Measurements from ENCODE around the gene ATG2A.
A peak's percentile ranks its signal among the peaks of the same experiment; 100 is the strongest.

The ATG2A gene

DNA sequence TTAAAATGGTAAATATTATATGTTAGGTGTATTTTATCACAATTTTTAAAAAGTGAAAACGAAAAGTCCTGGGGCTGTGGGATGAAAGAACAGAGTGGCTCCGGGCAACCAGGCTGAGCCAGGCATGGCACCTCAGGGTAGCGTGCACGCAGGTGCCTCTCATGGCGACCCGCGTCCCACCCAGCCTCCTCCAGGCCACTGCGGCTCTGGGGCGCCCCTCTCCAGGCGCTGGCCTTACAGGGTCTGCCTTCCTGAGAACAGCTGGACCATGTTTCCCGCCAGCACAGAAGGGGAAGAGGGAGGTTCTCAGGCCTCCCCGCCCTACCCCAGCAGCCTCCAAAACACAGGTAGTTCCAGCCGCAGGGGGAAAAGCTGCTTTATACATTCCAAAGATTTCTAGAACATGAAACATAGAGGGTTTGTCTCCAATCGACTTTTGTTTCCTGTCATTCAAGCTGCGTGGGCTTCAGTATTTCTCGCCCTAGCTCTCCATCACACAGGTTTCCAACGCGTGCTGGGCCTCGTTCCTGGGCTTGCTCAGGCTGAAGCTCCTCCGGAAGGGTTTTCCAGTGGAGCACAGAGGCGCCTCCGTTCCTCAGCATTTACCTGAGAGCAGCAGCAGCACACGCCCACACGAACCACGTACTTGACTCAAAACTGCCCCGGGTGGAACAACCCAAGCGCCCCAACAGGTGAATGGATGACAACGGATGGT is 49.1 kb downstream of the ATG2A start:
- no peak for DNase-seq

DNA sequence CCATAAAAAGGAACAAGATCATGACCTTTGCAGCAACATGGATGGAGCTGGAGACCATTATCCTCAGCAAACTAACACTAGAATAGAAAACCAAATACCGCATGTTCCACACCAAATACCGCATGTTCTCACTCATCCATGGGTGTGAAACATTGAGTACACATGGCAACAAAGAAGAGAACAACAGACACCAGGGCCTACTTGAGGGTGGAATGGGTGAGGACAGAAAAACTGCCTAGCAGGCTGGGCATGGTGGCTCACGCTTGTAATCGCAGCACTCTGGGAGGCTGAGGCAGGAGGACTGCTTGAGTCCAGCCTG is 50.9 kb downstream of the ATG2A start:
- DNase-seq: no peak

DNA sequence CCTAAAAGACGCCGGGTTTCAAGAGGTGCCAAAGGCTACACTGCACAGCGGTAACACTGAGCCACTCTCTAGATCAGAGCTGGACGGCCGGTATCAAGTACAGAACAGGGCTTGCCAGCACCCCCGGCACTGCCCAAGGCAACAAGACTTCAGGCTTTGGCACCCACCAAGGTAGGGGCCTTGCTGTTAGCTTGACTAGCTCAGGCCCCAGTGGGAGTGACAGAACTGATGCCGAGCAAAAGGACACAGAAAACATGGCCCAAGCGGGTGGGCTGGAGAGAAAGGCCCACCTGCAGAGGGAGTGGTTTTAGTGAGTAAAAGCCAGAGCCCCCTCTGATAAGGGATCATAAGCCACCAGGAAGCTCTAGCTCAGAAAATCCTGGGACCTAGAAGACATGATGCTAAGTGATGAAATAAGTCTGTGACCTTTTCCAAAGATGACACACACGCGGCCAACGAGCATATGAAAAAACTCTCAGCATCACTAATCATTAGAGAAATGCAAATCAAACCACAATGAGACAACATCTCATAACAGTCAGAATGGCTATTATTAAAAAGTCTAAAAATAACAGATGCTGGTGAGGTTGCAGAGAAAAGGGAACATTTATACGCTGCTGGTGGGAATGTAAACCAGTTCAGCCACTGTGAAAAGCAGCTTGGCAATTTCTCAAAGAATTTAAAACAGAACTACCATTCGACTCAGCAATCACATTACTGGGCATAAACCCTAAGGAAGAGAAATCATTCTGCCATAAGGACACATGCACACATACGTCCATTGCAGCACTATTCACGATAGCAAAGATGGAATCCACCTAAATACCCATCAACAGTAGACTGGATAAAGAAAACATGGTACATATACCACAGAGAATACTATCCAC is 51.5 kb downstream of the ATG2A start:
- no peak for DNase-seq

DNA sequence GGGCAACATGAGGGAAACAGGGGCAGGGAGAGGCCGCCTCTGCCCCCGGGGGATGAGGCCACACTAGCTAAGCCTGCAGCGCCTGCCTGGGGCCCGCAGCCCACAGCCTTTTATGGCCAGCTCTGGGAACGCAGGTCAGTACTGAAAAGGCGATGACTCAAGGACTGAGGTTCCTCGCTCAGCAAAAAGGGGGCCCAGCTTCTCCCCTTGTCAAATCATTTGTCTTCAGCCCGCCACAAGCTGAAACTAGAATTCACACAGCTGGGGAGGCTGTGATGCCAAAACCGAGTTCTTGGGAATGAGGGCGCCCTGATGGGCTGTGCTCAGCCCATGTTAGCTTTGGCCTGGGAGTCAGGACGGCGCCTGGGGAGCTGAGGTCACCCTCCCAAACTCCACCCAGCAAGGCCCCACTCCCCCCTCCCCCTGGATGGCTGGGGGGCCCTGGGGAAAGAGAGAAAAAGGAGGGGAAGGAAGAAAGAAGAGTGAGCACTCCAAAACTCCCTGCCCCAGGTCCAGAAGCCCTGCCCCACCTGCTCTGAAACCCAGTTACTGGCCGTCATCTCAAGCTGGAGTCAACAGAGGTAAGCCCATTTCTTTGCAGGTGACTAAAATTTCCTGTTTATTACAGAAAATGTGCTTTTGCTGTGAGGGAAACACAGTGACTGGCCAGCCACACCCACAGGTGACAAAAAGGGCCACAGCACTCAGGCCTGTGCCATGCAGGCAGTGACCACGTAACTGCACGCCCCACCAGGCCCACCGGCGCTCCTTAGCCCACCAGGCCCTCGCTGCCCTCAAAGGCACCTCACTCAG is 52.3 kb downstream of the ATG2A start:
- DNase-seq: no peak

DNA sequence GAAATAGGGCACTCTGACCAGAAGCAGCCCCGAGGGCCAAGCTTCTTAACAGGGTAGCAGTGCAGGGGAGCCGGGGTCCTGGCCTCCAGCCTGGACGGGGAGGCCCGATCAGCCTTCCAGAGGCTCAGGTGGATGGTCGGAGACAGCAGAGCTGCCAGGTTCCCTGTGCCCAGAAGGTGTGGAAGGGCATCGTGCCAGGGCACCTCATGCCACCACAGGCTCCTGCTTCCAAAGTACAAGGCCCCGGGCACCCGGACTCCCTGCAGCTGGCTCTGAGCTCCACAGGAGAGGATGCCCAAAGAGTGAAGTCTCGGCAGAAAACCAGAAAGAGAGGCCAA is 52.9 kb downstream of the ATG2A start:
- DNase-seq: no peak

DNA sequence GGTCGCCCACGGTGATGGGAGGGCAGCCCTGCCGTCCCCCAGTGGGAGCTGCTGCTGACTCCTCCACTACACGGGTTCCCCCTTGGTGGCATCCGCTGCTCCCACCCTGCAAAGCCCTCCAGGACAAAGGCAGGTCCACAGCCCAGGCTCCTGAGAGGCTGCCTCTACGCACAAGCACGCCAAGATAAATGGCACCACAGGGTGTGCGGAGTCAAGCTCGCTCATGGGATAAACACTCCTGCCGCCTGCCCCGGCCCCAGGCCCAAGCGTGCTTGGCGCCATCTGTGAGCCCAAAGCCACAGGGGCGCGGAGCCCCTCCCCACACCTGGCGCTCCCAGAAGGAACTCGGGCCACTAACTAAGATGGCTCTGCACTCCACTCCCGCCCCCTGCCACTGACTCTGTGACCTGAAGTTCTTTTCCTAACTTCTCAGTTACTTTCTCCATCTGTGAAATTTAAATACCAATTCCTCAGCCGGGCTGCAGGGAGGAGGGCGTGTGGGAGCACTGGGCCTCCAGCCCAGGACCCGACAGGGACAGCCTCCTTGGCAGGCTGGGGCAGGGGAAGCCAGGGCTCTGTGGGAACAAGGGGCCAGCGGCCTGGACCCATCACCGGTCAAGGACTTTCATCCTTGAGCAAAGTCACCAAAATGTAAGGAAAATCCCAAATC is 53.5 kb downstream of the ATG2A start:
- no peak for DNase-seq

DNA sequence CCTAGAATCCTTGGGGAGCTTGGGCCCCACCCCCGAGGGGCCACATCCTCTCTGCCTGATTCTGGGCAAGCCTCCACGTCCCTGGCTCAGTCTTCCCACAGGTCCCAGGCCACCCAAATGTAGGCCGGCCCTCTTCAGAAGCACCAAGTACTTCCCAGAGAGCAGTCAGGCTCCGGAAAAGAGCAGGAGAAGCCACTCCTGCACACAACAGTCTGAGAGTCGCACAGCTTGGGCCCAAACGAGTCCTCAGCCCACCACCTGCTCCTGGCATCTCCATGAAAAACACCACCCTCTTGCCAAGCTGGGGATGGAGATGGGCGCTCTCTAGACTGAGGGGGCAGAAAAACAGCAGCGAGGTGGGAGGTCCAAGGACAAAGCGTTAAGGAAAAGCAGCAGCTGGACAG is 54.0 kb downstream of the ATG2A start:
- DNase-seq: no peak

DNA sequence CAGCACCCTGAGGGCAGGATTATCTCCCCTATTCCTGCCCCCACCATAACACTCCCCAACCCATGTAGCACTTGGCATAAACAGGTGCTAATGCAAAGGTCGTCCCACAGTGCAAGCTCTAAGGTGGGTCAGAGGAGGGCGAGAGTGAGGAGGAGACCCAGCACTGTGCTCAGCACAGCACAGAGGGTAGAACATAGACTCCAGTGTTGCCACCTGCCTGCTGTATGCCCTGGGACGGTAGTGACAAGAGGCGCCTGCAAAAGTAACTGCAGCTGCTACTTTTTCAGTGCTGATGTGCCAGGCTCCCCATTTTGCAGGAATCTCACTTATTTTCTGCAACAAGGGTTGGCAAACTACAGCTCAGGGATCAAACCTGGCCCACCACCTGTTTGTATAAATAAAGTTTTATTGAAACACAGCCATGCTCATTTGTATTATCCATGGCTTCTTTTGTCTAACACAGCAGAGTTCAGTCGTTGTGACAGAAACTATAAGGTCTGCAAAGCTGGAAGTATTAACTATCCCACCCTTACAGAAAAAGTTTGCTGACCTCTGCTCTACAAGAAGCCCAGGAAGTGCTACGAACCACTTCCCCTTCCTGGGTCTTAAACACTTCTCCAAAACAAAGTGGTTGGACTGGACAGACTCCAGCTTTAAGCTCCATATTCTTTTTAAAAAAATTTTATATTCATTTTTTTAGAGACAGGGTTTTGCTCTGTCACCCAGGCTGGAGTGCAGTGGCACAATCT is 55.6 kb downstream of the ATG2A start:
- DNase-seq: no peak

DNA sequence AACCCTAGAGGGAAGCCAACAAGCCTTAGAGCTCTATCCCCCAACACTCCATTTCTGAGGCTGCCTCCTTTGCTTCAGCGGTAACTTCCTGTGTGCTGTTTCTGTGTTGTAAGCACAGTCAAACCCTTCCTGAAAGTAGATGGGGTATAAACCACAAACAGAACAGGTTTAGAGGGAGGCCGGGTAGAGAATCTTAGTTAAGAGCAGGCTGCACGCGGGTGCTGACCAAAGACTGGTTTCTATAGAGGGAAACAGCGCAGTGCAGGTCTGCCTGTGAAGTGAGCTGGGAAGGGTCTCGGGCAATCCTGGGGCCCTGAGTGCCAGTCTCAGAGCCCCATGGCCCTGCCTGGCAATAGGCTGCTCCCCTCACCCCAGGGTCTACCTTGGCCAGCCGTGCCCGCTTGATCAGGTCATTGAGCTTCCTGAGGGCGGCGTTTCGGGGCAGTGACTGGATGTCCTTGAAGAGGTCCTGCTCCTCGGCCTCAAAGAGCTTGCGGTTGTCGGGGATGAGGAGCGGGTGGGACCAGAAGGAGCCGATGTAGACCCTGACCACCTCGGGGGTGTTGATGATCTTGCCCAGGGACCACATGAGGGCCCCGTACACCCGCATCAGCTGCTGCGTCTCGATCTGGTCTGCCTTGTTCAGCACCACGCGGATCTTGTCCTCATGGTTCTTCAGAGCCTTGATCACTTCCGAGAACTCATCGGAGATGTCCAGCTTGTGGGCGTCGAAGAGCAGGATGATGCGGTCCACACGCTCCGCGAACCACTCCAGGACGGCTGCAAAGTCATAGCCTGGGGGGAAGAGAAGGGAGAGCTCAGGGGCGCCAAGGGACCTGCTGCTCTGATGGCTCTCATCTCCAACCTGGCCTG is 57.2 kb downstream of the ATG2A start:
- DNase-seq: no peak

DNA sequence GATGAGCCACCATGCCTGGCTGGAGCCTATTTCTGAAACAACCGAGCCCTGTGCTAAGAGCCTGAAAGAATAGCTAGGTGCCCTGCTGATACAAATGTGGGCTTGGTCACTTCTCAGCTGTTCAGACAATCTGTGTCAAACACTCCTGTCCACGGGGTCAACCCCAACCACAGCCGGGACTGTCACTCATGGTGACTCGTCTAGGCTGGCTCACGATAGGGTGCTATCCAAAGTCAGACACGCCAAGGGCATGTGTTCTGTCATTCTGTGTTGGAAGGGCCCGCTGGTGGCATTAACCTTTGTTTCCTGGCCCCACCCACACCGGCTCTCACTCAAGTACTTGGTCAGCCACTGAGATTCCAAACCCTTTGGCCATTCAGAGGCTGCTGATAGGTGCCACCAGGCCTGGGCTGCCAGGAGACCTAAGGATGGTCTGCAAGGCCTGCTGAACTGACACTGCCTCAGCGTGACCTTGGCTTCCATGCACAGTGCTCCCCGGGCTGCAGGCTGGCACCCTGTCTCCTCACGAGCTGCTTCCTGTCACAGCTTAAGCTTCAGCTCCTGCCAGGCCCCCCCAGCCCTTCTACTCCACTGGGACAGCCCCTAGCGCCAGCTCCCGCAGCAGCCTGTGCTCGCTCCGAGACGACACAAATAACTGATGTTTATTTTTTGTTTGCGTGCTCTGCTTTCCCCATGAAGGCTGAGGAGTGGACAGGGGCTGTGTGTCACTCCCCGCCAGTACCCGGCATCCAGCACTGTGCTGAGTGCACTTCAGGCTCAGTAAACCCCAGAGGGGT is 58.3 kb downstream of the ATG2A start:
- DNase-seq: peak; percentile 64

DNA sequence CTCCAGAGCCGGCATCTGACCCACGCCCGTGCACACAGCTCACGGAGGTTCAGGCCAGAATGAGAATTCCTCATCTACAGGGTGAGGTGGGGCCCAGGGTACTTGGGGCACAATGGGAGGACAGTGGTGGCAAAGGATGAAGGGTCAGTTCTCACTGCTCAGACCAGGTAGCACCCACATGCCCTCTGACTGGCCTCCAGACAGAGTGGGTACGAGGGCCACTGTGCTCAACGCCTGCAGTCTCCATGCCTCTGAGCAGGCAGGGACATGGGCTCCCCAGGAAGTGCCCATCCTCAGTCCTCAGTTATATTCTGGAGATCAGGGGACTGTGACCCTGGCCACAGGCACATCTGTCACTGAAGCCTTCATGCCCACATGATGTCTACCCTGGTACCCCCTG is 59.5 kb downstream of the ATG2A start:
- no peak for DNase-seq

DNA sequence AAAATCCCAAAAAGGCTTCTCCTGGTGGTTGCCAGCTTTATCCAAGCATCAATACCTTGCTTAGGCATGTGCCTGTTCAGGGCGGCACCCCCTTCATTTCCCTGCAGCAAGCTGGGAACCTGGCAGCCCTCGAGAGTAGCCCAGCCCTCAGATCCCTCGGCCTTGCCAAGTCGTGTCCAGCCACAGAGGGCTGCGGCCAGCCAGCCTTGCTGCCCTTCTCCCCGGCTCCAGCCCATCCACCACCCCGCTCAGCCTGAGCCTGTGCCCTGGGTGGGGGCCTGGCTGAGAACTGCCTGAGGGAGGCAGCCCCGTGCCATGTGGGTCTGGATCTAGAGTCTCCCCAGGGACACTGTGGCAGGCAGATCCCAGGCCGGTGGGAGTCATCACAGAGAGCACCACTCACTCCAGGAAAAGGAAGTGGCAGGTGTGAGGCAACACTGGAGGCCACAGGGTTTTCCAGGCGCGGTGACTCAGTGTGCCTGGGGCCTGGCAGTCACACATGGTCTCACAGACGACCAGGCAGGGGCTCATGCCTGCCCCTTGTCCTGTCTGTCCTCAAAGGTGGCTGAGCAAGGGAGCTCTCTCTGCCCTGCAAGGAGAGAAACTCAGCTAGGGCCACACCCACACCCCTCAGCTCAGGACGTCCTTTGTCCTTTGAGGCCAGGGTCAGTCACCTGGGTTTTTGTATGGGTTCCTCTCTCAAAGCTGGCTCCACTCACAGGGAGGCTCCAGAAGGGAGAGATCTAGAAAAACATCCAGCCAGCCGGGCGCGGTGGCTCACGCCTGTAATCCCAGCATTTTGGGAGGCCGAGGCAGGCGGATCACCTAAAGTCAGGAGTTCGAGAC is 60.4 kb downstream of the ATG2A start:
- DNase-seq: no peak

DNA sequence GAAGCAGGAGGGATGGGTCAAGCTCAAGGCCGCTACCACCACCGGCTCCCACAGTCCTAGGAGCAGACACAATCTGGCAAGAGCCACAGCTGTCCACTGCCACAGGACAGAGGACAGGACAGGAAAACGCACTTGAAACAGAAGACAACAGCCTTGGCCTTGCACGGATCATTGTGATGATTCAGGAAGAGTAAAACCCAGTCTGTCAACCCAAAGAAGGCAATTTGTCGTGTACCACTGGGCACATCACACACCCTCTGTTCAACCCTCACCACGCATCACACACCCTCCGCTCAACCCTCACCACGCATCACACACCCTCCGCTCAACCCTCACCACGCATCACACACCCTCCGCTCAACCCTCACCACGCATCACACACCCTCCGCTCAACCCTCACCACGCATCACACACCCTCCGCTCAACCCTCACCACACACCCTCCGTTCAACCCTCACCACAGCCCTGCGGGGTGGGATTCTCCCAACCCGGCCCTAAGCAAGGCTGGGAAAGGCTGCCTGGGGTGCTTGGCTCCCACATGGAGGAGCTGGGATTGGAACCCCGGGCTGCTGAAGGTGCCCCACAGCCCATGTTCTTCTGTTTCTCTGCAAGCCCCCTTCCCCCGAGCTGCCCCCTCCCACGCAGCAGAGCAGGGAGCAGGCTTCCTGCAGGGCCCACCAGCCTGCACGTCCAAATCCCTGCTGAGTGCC is 61.3 kb downstream of the ATG2A start:
- DNase-seq: no peak

DNA sequence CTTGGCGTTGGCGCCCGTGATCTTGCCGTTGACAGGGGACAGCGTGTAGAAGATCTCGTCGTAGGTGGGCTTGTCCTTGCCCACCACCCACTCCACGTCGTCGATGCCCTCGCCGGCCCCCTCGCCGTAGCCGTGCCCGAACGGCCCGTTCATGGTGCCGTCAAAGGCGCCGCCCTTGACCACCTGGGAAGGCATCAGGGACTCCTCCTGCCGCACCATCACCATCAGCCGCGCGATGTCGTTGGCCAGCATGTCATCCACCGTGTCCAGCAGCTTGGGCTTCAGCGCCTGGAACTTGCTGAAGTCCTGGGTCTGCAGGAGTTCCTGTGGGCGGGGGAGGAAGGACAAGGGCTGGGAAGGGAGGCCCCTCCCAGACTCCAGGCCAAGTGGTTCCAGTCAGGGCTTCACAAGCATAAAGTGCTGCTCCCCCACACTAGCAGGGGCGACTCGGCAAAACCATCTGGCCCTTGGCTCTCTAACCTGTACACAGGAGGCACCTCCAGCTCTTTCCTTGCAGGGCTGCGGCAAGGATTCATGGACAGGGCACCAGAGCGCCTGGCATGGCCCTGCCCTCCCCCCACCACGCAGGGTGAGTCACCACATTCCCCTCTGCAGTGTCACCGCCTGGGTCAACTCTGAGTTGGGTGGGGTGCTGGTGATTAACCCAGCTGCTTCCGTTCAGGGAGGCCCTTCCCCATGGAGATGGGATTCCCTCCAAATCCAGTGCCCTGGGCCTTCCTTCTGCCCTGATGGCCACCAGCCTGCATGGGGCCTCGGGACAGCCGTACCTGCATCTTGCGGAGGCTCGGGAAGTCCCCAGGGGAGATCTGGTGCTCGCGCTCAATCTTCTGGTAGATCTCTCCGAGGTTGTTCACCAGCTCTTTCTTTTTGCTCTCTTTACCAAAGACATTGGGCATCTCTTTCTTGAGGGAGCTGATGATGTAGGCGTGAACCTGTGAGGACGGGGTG is 62.2 kb downstream of the ATG2A start:
- no peak for DNase-seq

DNA sequence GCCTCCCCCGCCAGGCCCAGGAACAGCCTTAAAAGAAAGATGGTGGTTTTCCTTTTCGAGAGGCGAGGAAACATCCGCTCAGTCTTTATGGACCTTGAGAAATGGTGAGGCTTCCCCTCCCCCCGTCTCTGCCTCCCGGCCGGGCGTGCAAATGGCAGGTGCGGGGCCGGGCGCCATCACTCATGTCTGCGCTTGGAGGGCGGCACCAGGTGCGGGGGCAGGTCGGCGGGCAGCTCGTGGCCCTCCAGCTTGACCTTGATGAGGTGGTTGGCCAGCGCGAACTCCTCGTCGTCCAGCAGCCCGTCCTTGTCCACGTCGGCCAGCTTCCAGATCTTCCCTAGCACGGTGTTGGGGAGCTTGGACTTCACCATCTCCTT is 62.9 kb downstream of the ATG2A start:
- DNase-seq: no peak

DNA sequence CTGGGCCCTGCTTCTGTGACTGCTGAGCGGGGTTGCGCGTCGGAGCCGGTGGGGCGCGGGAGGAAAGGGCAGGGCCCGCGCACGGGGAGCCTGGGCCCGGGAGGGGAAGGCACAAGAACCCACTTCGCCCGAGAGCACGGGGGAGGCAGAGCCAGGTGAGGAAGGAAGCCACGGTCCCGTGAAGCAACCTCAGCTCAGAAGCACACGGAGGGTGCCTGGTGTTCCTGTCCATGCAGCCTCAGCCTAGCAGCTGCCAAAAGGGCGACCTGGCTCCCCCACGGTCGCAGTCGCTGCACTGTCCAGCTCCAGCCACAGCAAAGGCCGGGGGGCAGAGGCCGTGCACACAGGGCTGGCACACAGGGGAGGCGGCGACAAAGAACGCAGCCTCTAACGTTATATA is 63.3 kb downstream of the ATG2A start:
- DNase-seq: no peak

DNA sequence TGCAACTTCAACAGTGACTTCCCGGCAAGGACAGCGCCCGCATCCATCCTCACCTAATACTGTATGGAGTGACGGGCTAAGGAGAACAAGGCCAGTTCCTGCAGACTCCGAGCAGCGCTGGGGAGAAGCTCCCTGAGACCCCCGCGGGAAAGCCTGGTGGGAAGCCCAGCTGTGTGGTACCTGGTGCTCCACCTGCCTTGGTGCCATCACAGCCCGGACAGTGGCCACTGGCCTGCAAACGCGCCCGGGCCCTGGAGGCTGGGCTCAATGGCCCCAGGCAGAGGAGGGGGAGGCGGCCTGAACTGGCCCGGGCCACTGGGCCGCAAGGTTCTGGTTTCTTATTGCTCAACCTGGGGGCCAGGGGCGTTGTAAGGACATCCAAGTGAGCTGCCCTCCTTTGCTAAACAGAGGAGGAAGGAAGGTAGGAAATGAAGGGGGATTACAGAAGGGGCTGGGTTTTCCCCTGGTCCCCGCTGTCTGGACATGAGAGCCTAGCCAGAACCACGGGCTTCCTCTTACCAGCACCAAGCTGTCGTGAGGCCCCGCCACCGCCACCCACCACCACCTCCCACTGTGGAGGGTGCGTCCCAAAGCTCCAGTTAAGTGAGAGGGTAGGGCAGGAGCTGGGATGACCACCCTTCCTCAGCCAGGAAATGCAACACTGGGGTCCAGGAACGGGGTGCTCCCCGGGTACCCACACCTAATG is 64.1 kb downstream of the ATG2A start:
- no peak for DNase-seq
